Activated CD8-positive, alpha-beta memory T cell treated with anti-CD3 and anti-CD28 coated beads, Interleukin-2, amount 10 ng/mL, durations not matched to agents 7 days and 5 days (primary cell): Measurements from ENCODE around the gene ATRNL1. TPM values are rescaled to one million over a fixed set of nuclear protein-coding genes. Genes with fewer than 3 reads are reported as not detected.

Experiments
- ATAC-seq: fragments of 150-1000 bp; cut with Tn5 transposase; one replicate; pipeline ENCODE4 v1.10.0; 2021; ENCODE audit warnings: moderate library complexity
- CTCF ChIA-PET: fragments of 350-600 bp; sonication (Branson Sonifier 250); formaldehyde crosslinking; loops from one replicate; lab custom pipeline; 2021; ENCODE audit warnings: antibody characterized with exemption; lab: Charles Lee
- DNase-seq: peaks from one replicate; pipeline ENCODE4 v3.0.0-alpha.2; 2020
- H3K27ac Mint-ChIP-seq: one replicate; pipeline ENCODE4 v1.8.0; 2021; ENCODE audit warnings: mild to moderate bottlenecking, mixed read lengths
- H3K27me3 Mint-ChIP-seq: one replicate; pipeline ENCODE4 v1.8.0; 2021; ENCODE audit warnings: mixed read lengths
- H3K36me3 Mint-ChIP-seq: one replicate; pipeline ENCODE4 v1.8.0; 2021; ENCODE audit warnings: mild to moderate bottlenecking, mixed read lengths
- H3K4me1 Mint-ChIP-seq: one replicate; pipeline ENCODE4 v1.8.0; 2021; ENCODE audit warnings: mixed read lengths
- H3K4me3 Mint-ChIP-seq: one replicate; pipeline ENCODE4 v1.8.0; 2021; ENCODE audit warnings: mild to moderate bottlenecking, moderate library complexity, mixed read lengths
- H3K9me3 Mint-ChIP-seq: one replicate; pipeline ENCODE4 v1.8.0; 2022; ENCODE audit warnings: low read depth, mixed read lengths
- total RNA-seq, 2 experiments: library from RNA; stranded (reverse); gene quantifications; one replicate each; pipeline ENCODE4 v1.2.3, GENCODE V29; 2021

The ATRNL1 gene
- total RNA-seq, 2 experiments from 2014 or later: 0.35 to 0.87 TPM

DNA sequence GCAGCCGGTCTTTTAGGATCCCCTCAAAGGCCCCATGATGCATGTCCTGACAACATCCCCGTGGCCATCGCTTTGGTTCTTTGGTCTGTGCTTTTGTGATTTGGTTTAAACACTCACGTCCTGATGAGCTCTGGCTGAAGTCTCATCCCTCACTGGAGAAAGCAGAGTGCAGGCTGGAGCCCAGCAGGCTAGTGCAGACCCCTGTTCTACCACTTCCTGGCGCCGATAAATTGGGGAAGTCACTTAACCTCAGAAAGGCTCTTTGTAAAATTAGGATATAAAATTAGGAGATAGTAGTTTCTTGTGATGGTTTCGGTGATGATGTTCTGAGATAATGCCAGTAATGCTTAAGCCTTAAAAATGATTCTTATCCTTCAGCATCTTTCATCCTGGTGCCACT lies 872.2 kb downstream of the ATRNL1 start:
- H3K36me3 Mint-ChIP-seq: no peaks in the 10 kb centered on the region
- no peak overlapping the region for H3K27ac Mint-ChIP-seq
- ATAC-seq: no peak
- H3K4me3 Mint-ChIP-seq: no peak overlapping the region
- no peaks in the 10 kb centered on the region for H3K27me3 Mint-ChIP-seq
- peaks cover 8% of the 10 kb centered on the region for H3K9me3 Mint-ChIP-seq
- CTCF ChIA-PET: no interaction called here
- no peaks in the 10 kb centered on the region for H3K4me1 Mint-ChIP-seq
- no peak for DNase-seq

DNA sequence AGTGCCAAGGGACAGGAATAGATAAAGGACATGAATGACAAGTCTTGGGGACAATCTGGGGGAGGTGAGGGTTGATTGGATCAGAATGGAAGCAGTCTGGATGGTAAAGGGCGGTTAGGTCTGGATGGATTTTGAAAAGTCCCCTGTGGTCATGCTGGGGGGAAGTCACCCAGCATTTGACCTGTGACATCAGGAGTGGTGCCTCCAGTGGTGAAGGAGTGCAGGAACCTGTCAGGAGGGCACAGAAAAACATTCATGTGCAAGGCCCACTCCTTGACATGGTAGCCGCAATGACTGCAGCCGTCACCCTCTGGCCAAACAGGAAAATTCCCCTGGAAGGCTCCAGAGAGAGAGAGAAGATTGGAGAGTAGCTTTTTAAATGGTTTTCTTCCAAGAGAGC lies 875.1 kb downstream of the ATRNL1 start:
- H3K36me3 Mint-ChIP-seq: no peaks in the 10 kb centered on the region
- H3K4me3 Mint-ChIP-seq: no peak overlapping the region
- no peak overlapping the region for H3K27ac Mint-ChIP-seq
- CTCF ChIA-PET: no interaction called here
- no peaks in the 10 kb centered on the region for H3K27me3 Mint-ChIP-seq
- DNase-seq (no peak), ATAC-seq (no peak)
- H3K9me3 Mint-ChIP-seq: peaks cover 6% of the 10 kb centered on the region
- no peaks in the 10 kb centered on the region for H3K4me1 Mint-ChIP-seq

DNA sequence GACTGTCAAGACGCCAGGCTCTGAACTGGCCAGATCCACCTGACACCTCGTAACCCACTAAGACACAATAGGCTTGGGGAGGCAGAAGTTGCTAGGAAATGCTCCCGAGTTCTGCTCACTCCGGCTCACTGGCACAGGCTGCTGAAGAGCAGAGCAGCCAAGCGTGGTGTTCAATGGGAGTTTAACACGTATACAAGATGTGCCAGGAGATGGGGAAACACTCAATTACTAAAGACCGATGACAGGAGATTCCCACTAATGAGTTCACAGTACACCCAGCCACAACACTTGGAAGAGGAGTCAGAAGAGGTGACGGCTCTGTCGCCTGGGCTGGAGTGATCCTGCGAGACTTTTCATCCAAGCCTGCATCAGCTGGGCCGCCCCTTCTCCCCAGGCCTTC lies 876.4 kb downstream of the ATRNL1 start:
- H3K27ac Mint-ChIP-seq: no peak overlapping the region
- CTCF ChIA-PET: no interaction called here
- H3K4me3 Mint-ChIP-seq: no peak overlapping the region
- ATAC-seq (no peak), DNase-seq (no peak)
- no peaks in the 10 kb centered on the region for H3K36me3 Mint-ChIP-seq
- no peaks in the 10 kb centered on the region for H3K4me1 Mint-ChIP-seq
- peaks cover 6% of the 10 kb centered on the region for H3K9me3 Mint-ChIP-seq
- no peaks in the 10 kb centered on the region for H3K27me3 Mint-ChIP-seq

DNA sequence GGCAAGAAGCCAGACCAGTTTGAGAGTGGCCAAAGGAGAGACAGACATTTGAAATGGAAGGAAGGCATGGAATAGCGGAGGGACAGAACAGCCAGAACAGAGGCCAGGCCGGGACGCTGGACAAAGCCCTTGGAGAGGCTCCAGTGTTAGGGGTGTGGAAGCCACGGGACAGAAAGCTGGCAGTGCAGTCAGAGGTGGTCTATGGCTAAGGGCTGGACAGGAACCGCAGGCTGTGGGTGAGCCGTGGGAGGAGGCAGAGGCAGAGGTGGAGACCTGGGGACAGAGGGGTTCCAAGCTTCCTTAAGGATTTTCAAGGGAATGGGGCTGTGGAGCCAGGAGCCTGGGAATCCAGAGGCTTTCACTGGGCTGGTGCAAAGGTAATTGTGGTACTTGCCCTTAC lies 878.8 kb downstream of the ATRNL1 start:
- Mint-ChIP-seq H3K4me3 (no peak overlapping the region), H3K27ac (no peak overlapping the region), H3K36me3 (no peaks in the 10 kb centered on the region), H3K4me1 (no peaks in the 10 kb centered on the region), H3K27me3 (no peaks in the 10 kb centered on the region), H3K9me3 (peaks cover 6% of the 10 kb centered on the region)
- DNase-seq (no peak), ATAC-seq (no peak)
- CTCF ChIA-PET: no interaction called here

- no peaks in the 10 kb centered on the region for H3K27me3 Mint-ChIP-seq
Measured at GRCh38 chr10:115972426-115972825, 879.3 kb downstream of the ATRNL1 start.

GRCh38 chr10:115974351-115974750 lies 881.2 kb downstream of the ATRNL1 start:
- H3K9me3 Mint-ChIP-seq: peaks cover 3% of the 10 kb centered on the region
- no peaks in the 10 kb centered on the region for H3K36me3 Mint-ChIP-seq
- no peak overlapping the region for H3K4me3 Mint-ChIP-seq
- DNase-seq (peak; percentile 9), ATAC-seq (no peak)
- no peak overlapping the region for H3K27ac Mint-ChIP-seq
- CTCF ChIA-PET: no interaction called here
- no peaks in the 10 kb centered on the region for H3K4me1 Mint-ChIP-seq
- no peaks in the 10 kb centered on the region for H3K27me3 Mint-ChIP-seq

More at GRCh38 chr10:115972426-115972825, 879.3 kb downstream of the ATRNL1 start:
- Mint-ChIP-seq H3K9me3 (peaks cover 5% of the 10 kb centered on the region), H3K4me1 (no peaks in the 10 kb centered on the region), H3K36me3 (no peaks in the 10 kb centered on the region), H3K4me3 (no peak overlapping the region), H3K27ac (no peak overlapping the region)
- CTCF ChIA-PET: no interaction called here
- ATAC-seq: no peak
- DNase-seq: no peak

GRCh38 chr10:115974816-115975430 lies 881.8 kb downstream of the ATRNL1 start:
- CTCF ChIA-PET: no interaction called here
- H3K9me3 Mint-ChIP-seq: no peaks in the 10 kb centered on the region
- no peak overlapping the region for H3K4me3 Mint-ChIP-seq
- H3K27ac Mint-ChIP-seq: no peak overlapping the region
- no peaks in the 10 kb centered on the region for H3K36me3 Mint-ChIP-seq
- peak; percentile 1 for DNase-seq
- no peak for ATAC-seq
- no peaks in the 10 kb centered on the region for H3K4me1 Mint-ChIP-seq
- no peaks in the 10 kb centered on the region for H3K27me3 Mint-ChIP-seq

GRCh38 chr10:115975506-115975905 lies 882.3 kb downstream of the ATRNL1 start:
- H3K27me3 Mint-ChIP-seq: no peaks in the 10 kb centered on the region

GRCh38 chr10:115976342-115976741 lies 883.2 kb downstream of the ATRNL1 start:
- no peaks in the 10 kb centered on the region for H3K4me1 Mint-ChIP-seq
- CTCF ChIA-PET: no interaction called here
- H3K9me3 Mint-ChIP-seq: no peaks in the 10 kb centered on the region
- ATAC-seq (no peak), DNase-seq (no peak)
- no peak overlapping the region for H3K27ac Mint-ChIP-seq
- H3K27me3 Mint-ChIP-seq: no peaks in the 10 kb centered on the region
- no peak overlapping the region for H3K4me3 Mint-ChIP-seq
- H3K36me3 Mint-ChIP-seq: no peaks in the 10 kb centered on the region

More at GRCh38 chr10:115975506-115975905, 882.3 kb downstream of the ATRNL1 start:
- DNase-seq (no peak), ATAC-seq (no peak)
- no peaks in the 10 kb centered on the region for H3K36me3 Mint-ChIP-seq
- H3K9me3 Mint-ChIP-seq: no peaks in the 10 kb centered on the region
- H3K27ac Mint-ChIP-seq: no peak overlapping the region
- no peaks in the 10 kb centered on the region for H3K4me1 Mint-ChIP-seq
- no peak overlapping the region for H3K4me3 Mint-ChIP-seq
- CTCF ChIA-PET: no interaction called here

DNA sequence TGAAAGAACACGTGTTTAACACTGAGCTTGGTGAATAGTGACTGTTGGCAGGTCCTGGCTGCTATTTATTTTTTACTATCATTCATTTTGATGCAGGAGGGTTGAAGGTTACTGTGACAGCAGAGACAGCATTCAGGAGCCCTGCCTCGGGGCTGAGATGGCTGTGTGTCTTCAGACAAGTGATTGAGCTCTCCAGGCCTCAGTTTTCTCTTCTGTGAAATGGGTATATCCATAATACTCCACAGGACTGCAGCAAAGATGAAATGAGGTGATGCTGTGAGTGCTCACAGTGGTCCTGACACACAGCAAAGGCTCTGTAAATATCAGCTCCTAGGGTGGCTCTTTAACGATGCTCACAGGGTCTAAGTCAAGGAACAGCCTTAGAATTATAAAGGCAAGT lies 884.7 kb downstream of the ATRNL1 start:
- DNase-seq (no peak), ATAC-seq (no peak)
- Mint-ChIP-seq H3K36me3 (no peaks in the 10 kb centered on the region), H3K9me3 (no peaks in the 10 kb centered on the region), H3K27ac (no peak overlapping the region), H3K4me1 (no peaks in the 10 kb centered on the region), H3K27me3 (no peaks in the 10 kb centered on the region), H3K4me3 (no peak overlapping the region)
- CTCF ChIA-PET: no interaction called here

DNA sequence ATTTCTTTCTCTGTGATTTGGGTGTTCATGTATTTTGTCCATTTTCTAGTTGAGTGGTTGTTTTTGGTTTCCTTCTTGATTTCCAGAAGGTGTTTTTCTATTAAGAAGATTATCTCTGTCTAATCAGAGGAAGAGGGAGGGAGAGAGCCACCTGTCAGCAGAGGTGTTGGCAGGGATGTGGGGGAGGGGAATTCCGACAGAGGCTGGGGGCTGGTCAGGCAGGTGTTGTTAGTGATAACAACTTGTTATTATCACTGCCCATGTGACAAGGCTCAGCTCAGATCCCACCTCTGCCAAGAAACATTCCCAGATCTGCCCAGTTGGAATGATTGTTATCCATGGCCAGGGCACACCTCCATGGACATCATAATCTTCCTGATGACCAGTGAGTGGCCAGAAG lies 886.4 kb downstream of the ATRNL1 start:
- Mint-ChIP-seq H3K4me1 (no peaks in the 10 kb centered on the region), H3K4me3 (no peak overlapping the region), H3K9me3 (no peaks in the 10 kb centered on the region), H3K27ac (no peak overlapping the region), H3K27me3 (no peaks in the 10 kb centered on the region), H3K36me3 (no peaks in the 10 kb centered on the region)
- CTCF ChIA-PET: no interaction called here
- no peak for ATAC-seq
- DNase-seq: no peak

- Mint-ChIP-seq H3K9me3 (no peaks in the 10 kb centered on the region), H3K4me1 (no peaks in the 10 kb centered on the region), H3K36me3 (no peaks in the 10 kb centered on the region), H3K27me3 (no peaks in the 10 kb centered on the region), H3K27ac (no peak overlapping the region), H3K4me3 (no peak overlapping the region)
- CTCF ChIA-PET: no interaction called here
- DNase-seq (no peak), ATAC-seq (no peak)
Measured at GRCh38 chr10:115980470-115980869, 887.3 kb downstream of the ATRNL1 start.

DNA sequence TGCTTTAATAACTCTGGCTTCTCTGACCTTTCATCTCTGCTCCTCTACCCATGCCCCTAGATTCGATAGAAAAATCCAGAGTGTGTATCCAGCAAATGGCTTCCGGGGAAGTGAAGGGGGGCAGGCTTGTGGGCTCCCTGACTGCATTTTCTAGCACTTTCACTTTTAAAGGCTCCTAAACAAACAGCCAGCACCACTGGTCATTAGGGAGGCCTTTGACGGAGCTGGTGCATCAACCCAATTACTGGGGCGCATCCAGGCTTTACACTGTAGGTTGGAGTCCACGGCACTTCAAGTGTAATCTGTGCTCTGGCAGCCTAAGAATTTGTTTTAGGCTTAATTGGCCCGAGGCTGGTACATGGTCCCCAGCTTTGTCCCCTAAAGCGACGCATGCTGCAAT lies 887.9 kb downstream of the ATRNL1 start:
- H3K4me3 Mint-ChIP-seq: no peak overlapping the region
- H3K27ac Mint-ChIP-seq: no peak overlapping the region
- CTCF ChIA-PET: no interaction called here
- H3K27me3 Mint-ChIP-seq: no peaks in the 10 kb centered on the region
- no peaks in the 10 kb centered on the region for H3K4me1 Mint-ChIP-seq
- ATAC-seq: no peak
- no peak for DNase-seq
- no peaks in the 10 kb centered on the region for H3K9me3 Mint-ChIP-seq
- no peaks in the 10 kb centered on the region for H3K36me3 Mint-ChIP-seq

DNA sequence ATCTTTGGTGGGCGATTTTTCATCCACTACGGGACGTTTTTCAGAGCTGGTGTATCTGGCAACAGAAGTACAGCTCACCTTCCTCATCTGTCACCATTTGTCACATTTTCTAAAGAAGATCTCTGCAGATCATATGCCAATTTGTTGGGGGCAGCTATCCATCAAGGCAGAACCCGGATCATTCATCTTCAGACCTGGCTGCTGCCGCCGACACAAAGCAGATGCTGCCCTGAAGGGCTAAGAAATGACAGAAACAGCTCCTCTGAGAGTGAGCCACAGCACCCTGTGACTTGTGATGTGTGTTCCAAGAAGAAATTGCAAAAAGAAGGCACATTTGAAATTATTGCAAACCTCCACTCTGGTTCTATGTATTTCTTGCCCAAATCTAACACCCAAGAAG lies 888.9 kb downstream of the ATRNL1 start:
- CTCF ChIA-PET: no interaction called here
- Mint-ChIP-seq H3K4me1 (no peaks in the 10 kb centered on the region), H3K27me3 (no peaks in the 10 kb centered on the region), H3K9me3 (no peaks in the 10 kb centered on the region), H3K36me3 (no peaks in the 10 kb centered on the region), H3K4me3 (no peak overlapping the region), H3K27ac (no peak overlapping the region)
- ATAC-seq (no peak), DNase-seq (no peak)

DNA sequence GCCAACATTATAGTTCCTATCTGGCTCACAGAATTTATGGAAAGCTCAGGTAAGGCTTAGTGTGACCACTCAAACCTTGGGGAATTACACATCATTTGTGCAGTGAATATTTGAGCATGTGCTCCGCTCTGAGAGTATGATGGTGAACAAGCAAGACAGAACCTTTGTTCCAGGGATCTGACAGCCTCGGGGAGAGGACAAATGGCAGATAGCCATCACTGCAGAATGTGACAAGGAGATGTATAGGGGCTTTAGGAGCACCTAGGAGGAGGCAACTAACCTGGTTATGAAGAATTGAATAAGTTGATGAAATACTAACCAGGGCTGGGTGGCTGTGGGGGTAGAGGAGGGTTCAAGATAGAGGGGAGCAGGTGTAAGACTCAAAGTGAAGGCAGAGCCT lies 889.4 kb downstream of the ATRNL1 start:
- CTCF ChIA-PET: no interaction called here
- Mint-ChIP-seq H3K4me3 (no peak overlapping the region), H3K4me1 (no peaks in the 10 kb centered on the region), H3K9me3 (no peaks in the 10 kb centered on the region), H3K36me3 (no peaks in the 10 kb centered on the region), H3K27ac (no peak overlapping the region), H3K27me3 (no peaks in the 10 kb centered on the region)
- ATAC-seq: no peak
- no peak for DNase-seq
